HepG2 (cell line): Measurements from ENCODE around the gene FAM76A. TPM values are rescaled to one million over a fixed set of nuclear protein-coding genes. Genes with fewer than 3 reads are reported as not detected.

Experiments
- ARID4A ChIP-seq: sonication (generic); formaldehyde crosslinking; IDR thresholded peaks from 2 replicates; pipeline ENCODE4 v1.5.0; 2020; ENCODE audit warnings: mild to moderate bottlenecking, missing genetic modification reagents, borderline replicate concordance
- BHLHE40 ChIP-seq: IDR thresholded peaks from 2 replicates; pipeline ENCODE4 v1.6.1; 2011; ENCODE audit warnings: low read length, improper control_type of control experiment
- BORCS8-MEF2B ChIP-seq: sonication (generic); formaldehyde crosslinking; IDR thresholded peaks from 2 replicates; pipeline ENCODE4 v1.8.0; 2022; ENCODE audit warnings: mild to moderate bottlenecking, missing genetic modification reagents
- BRCA1 ChIP-seq: sonication (generic); formaldehyde crosslinking; IDR thresholded peaks from 2 replicates; pipeline ENCODE4 v1.4.0; 2020; ENCODE audit warnings: missing genetic modification reagents
- CBX5 ChIP-seq: sonication (generic); formaldehyde crosslinking; IDR thresholded peaks from 2 replicates; pipeline ENCODE4 v1.4.0; 2020; ENCODE audit warnings: missing genetic modification reagents, borderline replicate concordance
- CEBPB ChIP-seq: IDR thresholded peaks from 2 replicates; pipeline ENCODE4 v1.6.1; 2011; ENCODE audit warnings: low read depth, low read length, improper control_type of control experiment, borderline replicate concordance
- EEA1 ChIP-seq: sonication (generic); formaldehyde crosslinking; IDR thresholded peaks from 2 replicates; pipeline ENCODE4 v1.5.1; 2020; ENCODE audit warnings: mild to moderate bottlenecking, missing genetic modification reagents, borderline replicate concordance
- ERF ChIP-seq: IDR thresholded peaks from 2 replicates; pipeline ENCODE4 v1.6.1; 2018; ENCODE audit warnings: missing biosample characterization, missing genetic modification reagents
- GMEB2 ChIP-seq: IDR thresholded peaks from 2 replicates; pipeline ENCODE4 v1.6.1; 2016; ENCODE audit warnings: missing biosample characterization, missing genetic modification reagents, low read depth
- KAT7 ChIP-seq: IDR thresholded peaks from 2 replicates; pipeline ENCODE4 v1.6.1; 2018; ENCODE audit warnings: borderline replicate concordance, missing compliant biosample characterization
- PHF8 ChIP-seq: sonication (generic); formaldehyde crosslinking; IDR thresholded peaks from 2 replicates; pipeline ENCODE4 v1.5.0; 2020; ENCODE audit warnings: missing genetic modification reagents
- POLR2G ChIP-seq: fragments of 200-400 bp; formaldehyde crosslinking; IDR thresholded peaks from 2 replicates; pipeline ENCODE4 v1.6.1; 2018; ENCODE audit warnings: mild to moderate bottlenecking, low read depth, low read length, moderate library complexity
- REL ChIP-seq: sonication (generic); formaldehyde crosslinking; conservative IDR thresholded peaks from 2 replicates; pipeline ENCODE4 v1.8.0; 2022; ENCODE audit warnings: mild to moderate bottlenecking, missing genetic modification reagents, moderate library complexity
- SIX1 ChIP-seq: sonication (generic); formaldehyde crosslinking; IDR thresholded peaks from 2 replicates; pipeline ENCODE4 v1.4.0; 2020; ENCODE audit warnings: missing genetic modification reagents, borderline replicate concordance
- UBTF ChIP-seq: sonication (generic); formaldehyde crosslinking; IDR thresholded peaks from 2 replicates; pipeline ENCODE4 v1.4.0; 2020; ENCODE audit warnings: mild to moderate bottlenecking, missing genetic modification reagents
- ZBTB3 ChIP-seq: sonication (generic); formaldehyde crosslinking; IDR thresholded peaks from 2 replicates; pipeline ENCODE4 v1.4.0; 2020; ENCODE audit warnings: low read depth, mild to moderate bottlenecking, moderate library complexity, missing genetic modification reagents, borderline replicate concordance
- ZNF234 ChIP-seq: sonication (generic); formaldehyde crosslinking; conservative IDR thresholded peaks from 2 replicates; pipeline ENCODE4 v1.5.1; 2020; ENCODE audit warnings: mild to moderate bottlenecking, missing genetic modification reagents
- ZNF441 ChIP-seq: sonication (generic); formaldehyde crosslinking; IDR thresholded peaks from 2 replicates; pipeline ENCODE4 v1.7.0; 2021; ENCODE audit warnings: missing genetic modification reagents, borderline replicate concordance
- ZNF512 ChIP-seq: sonication (generic); formaldehyde crosslinking; IDR thresholded peaks from 2 replicates; pipeline ENCODE4 v1.4.0; 2020; ENCODE audit warnings: mild to moderate bottlenecking, missing genetic modification reagents
- ZNF703 ChIP-seq: sonication (generic); formaldehyde crosslinking; IDR thresholded peaks from 2 replicates; pipeline ENCODE4 v1.5.1; 2020; ENCODE audit warnings: missing genetic modification reagents, mild to moderate bottlenecking, moderate library complexity, borderline replicate concordance
- ZNF75D ChIP-seq: sonication (generic); formaldehyde crosslinking; IDR thresholded peaks from 2 replicates; pipeline ENCODE4 v1.8.1; 2023; ENCODE audit warnings: missing genetic modification reagents, mild to moderate bottlenecking, borderline replicate concordance
- ZNF878 ChIP-seq: sonication (generic); formaldehyde crosslinking; IDR thresholded peaks from 2 replicates; pipeline ENCODE4 v1.8.1; 2023; ENCODE audit warnings: mild to moderate bottlenecking, missing genetic modification reagents, moderate library complexity
- polyA plus RNA-seq, 8 experiments: library from polyadenylated mRNA; depleted of rRNA in 3 of 8; stranded (reverse) in 7 of 8; unstranded in 1 of 8; fragments of >200 nt; fragmentation: Illumina TruSeq in 4 of 8; extraction: Trizol in 4 of 8; gene quantifications; 2 replicates each; pipeline versions ENCODE4 v1.2.1 to v1.2.3, GENCODE V29; 2011 to 2016; ENCODE audit warnings: low read depth in 4 of 8, missing spikeins in 1 of 8, mixed read lengths in 1 of 8; ENCODE audit not compliant: insufficient read depth in 1 of 8
- total RNA-seq, 5 experiments: library from RNA; depleted of rRNA; stranded (reverse); fragments of >200 nt; fragmentation: Illumina TruSeq; extraction: Trizol; gene quantifications; 2 replicates each; pipeline ENCODE4 v1.2.3, GENCODE V29; 2016; ENCODE audit warnings: low read depth in 1 of 5

FAM76A gene
- total and polyA plus RNA-seq, 2 of the 13 experiments (the other 11 are each of a cell fraction or from before 2014, with no cell fraction given): 4.2 to 15.7 TPM

GRCh38 chr1:27724961-27725373, 794 bp upstream of the FAM76A start (continued):
- no peak; the same call in none of the 2 replicates for TF ChIP-seq POLR2G
- no peak for TF ChIP-seq CBX5 (CRISPR knock-in tag)
- TF ChIP-seq BORCS8-MEF2B (CRISPR knock-in tag): 0 out of 2 replicates have a peak, but pooled peaks have one; percentile 9
- no peak for TF ChIP-seq ZNF234
- no peak for TF ChIP-seq GMEB2
- peak; percentile 23; the same call in 1 of the 2 replicates for TF ChIP-seq SIX1 (CRISPR knock-in tag)
- TF ChIP-seq ZNF703 (CRISPR knock-in tag): no peak
- peak; percentile 30 for TF ChIP-seq ARID4A (CRISPR knock-in tag)
- TF ChIP-seq ZNF441 (CRISPR knock-in tag): no peak
- no peak for TF ChIP-seq BHLHE40
- TF ChIP-seq ZBTB3: no peak
- TF ChIP-seq UBTF (CRISPR knock-in tag): no peak
- TF ChIP-seq BRCA1: no peak
- no peak for TF ChIP-seq KAT7
- TF ChIP-seq REL (CRISPR knock-in tag): no peak
- no peak for TF ChIP-seq EEA1 (CRISPR knock-in tag)
- no peak for TF ChIP-seq ZNF512
- TF ChIP-seq ERF (CRISPR knock-in tag): no peak
- peak; percentile 24; the same call in 1 of the 2 replicates for TF ChIP-seq PHF8 (CRISPR knock-in tag)
- TF ChIP-seq CEBPB: no peak
- no peak for TF ChIP-seq ZNF878 (CRISPR knock-in tag)
- TF ChIP-seq ZNF75D (CRISPR knock-in tag): no peak
